Keratinocyte (primary cell): ENCODE data around the gene HECTD1.

Experiments
- CTCF ChIP-seq, 3 experiments: IDR thresholded peaks in 1 of 3; conservative IDR thresholded peaks in 1 of 3; optimal IDR thresholded peaks in 1 of 3; 2 replicates in 2 of 3; 3 replicates in 1 of 3; pipeline versions ENCODE3 to v1.5.1; 2011; ENCODE audit warnings: low read length in 3 of 3, mild to moderate bottlenecking in 3 of 3, moderate library complexity in 2 of 3, control low read depth in 1 of 3, inconsistent platforms in 1 of 3; ENCODE audit not compliant: insufficient read depth in 2 of 3; ENCODE audit errors: extremely low read depth in 1 of 3
- EZH2 ChIP-seq: IDR thresholded peaks from one replicate; pipeline ENCODE4 v1.6.1; 2012; ENCODE audit warnings: inconsistent platforms, mild to moderate bottlenecking, low read length, moderate library complexity

GRCh38 chr14:31256534-31257243, 49.1 kb upstream of the HECTD1 start:
- TF ChIP-seq CTCF (optimal IDR thresholded peaks at IDR 0.05 in 1 of 3, IDR thresholded peaks at IDR 0.05 in 1 of 3, conservative IDR thresholded peaks at IDR 0.05 in 1 of 3; ENCODE audit: extremely low read depth in 1 of 3, insufficient read depth in 2 of 3, low read length in 3 of 3) (no peak), EZH2 (no peak)
